Esophagus squamous epithelium (tissue), 4 donors: Measurements from ENCODE around the gene GJB1.

Experiments used
- POLR2A ChIP-seq, 4 donors: fragments of 450-650 bp; IDR thresholded peaks; one replicate each; pipeline ENCODE4 v1.6.1; 2017; ENCODE audit warnings: antibody characterized with exemption in 4 of 4, mild to moderate bottlenecking in 4 of 4, moderate library complexity in 3 of 4
- TF ChIP-seq, protein P1 (sequence below), 6 experiments: fragments of 450-650 bp in 4 of 6; fragments of 200-600 bp in 2 of 6; sonication (generic) in 2 of 6; IDR thresholded peaks; one replicate each; pipeline ENCODE4 v1.5.1; 2016 to 2019; ENCODE audit warnings: antibody characterized with exemption in 6 of 6, mild to moderate bottlenecking in 4 of 6, moderate library complexity in 4 of 6

DNA sequence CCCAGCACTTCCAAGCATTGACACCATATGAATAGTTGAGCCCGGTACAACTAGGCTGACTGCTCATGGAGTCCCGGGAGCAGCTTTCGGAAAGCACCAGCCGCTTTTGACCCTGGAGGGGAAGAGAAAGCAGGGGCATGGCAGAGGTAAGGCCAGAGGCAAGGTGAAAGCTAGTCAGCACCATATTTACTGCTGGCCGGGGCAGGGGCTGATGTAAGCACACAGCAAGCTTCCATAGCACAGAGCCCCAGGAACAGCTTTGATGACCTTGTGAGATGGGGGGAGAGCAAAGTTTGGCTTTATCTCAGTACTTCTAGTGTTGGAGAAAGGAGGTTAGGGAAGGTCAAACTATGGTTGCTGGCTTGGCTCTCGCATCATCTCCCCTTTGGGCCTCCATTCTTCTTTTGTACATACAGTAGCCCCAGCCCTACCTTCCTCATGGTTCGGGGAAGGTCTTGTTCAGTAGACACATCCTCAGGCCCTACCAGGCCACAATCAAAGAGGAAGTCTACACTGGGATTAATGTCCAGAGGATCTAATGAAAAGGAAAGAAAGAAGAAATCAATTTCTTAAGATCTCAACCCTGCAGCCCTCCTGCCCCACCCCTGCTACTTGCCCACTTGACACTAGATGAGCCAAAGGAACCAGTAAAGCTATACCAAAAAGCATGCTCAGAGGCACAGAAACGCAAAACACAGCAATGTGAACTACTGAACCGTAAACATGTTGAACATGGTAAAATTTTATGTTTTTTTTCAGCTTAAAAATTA lies 21.5 kb downstream of the GJB1 start:
- TF ChIP-seq, protein P1, sequence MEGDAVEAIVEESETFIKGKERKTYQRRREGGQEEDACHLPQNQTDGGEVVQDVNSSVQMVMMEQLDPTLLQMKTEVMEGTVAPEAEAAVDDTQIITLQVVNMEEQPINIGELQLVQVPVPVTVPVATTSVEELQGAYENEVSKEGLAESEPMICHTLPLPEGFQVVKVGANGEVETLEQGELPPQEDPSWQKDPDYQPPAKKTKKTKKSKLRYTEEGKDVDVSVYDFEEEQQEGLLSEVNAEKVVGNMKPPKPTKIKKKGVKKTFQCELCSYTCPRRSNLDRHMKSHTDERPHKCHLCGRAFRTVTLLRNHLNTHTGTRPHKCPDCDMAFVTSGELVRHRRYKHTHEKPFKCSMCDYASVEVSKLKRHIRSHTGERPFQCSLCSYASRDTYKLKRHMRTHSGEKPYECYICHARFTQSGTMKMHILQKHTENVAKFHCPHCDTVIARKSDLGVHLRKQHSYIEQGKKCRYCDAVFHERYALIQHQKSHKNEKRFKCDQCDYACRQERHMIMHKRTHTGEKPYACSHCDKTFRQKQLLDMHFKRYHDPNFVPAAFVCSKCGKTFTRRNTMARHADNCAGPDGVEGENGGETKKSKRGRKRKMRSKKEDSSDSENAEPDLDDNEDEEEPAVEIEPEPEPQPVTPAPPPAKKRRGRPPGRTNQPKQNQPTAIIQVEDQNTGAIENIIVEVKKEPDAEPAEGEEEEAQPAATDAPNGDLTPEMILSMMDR (IDR thresholded peaks at IDR 0.05): no peak
- TF ChIP-seq POLR2A (IDR thresholded peaks at IDR 0.05): no peak
